Tibial nerve (tissue), 4 donors: ENCODE results near the gene COX17. TPM values are rescaled to one million over a fixed set of nuclear protein-coding genes. Genes with fewer than 3 reads are reported as not detected.

ENCODE experiments used
- DNase-seq, 2 donors: peaks; one replicate each; pipeline ENCODE4 v3.0.0-alpha.2; 2019; ENCODE audit warnings: low spot score in 2 of 2
- H3K27ac ChIP-seq, 4 donors: fragments of 200-600 bp; sonication (generic) in 3 of 4; one replicate each; pipeline ENCODE4 v1.5.1; 2017 to 2019; ENCODE audit warnings: mild to moderate bottlenecking in 1 of 4
- H3K27me3 ChIP-seq, 2 donors: fragments of 200-600 bp; sonication (generic) in 1 of 2; one replicate each; pipeline versions ENCODE4 v1.5.1 to v1.6.0; 2017 to 2019
- H3K36me3 ChIP-seq, 3 donors: fragments of 200-600 bp; sonication (generic); one replicate each; pipeline ENCODE4 v1.5.1; 2018 to 2019
- H3K4me1 ChIP-seq, 4 donors: fragments of 200-600 bp; sonication (generic) in 3 of 4; one replicate each; pipeline ENCODE4 v1.5.1; 2017 to 2019
- H3K4me3 ChIP-seq, 4 donors: fragments of 200-600 bp; sonication (generic) in 3 of 4; one replicate each; pipeline ENCODE4 v1.5.1; 2017 to 2019; ENCODE audit warnings: mild to moderate bottlenecking in 1 of 4, moderate library complexity in 1 of 4
- H3K9me3 ChIP-seq, 4 donors: fragments of 200-600 bp; sonication (generic) in 3 of 4; one replicate each; pipeline ENCODE4 v1.5.1; 2017 to 2019
- EP300 ChIP-seq, 2 donors: sonication (generic); formaldehyde crosslinking; IDR thresholded peaks; one replicate each; pipeline ENCODE4 v1.6.1; 2017; ENCODE audit warnings: antibody characterized with exemption in 2 of 2, mild to moderate bottlenecking in 1 of 2
- POLR2A ChIP-seq, 2 donors: fragments of 450-650 bp; IDR thresholded peaks; one replicate each; pipeline ENCODE4 v1.6.1; 2017; ENCODE audit warnings: antibody characterized with exemption in 2 of 2, mild to moderate bottlenecking in 2 of 2, moderate library complexity in 2 of 2
- WGBS, 2 donors: methylation state at CpG; one replicate each; pipeline ENCODE4 v1.1.5; 2018; 5-methylcytosine and 5-hydroxymethylcytosine counted together
- total RNA-seq, 4 donors: library from RNA; depleted of rRNA; stranded (reverse); fragments of >200 nt; gene quantifications; one replicate each; pipeline ENCODE4 v1.1.0, GENCODE V29; 2016
- TF ChIP-seq, protein P1 (sequence below), 5 experiments: fragments of 200-600 bp in 3 of 5; fragments of 450-650 bp in 2 of 5; sonication (generic) in 3 of 5; IDR thresholded peaks; one replicate each; pipeline ENCODE4 v1.5.1; 2016 to 2019; ENCODE audit warnings: antibody characterized with exemption in 5 of 5, mild to moderate bottlenecking in 3 of 5, moderate library complexity in 2 of 5

COX17 gene
- total RNA-seq, 4 donors from 2014 or later: 17.8 to 40.8 (median 35.1) TPM

GRCh38 chr3:119700269-119700919 is 23.2 kb upstream of the COX17 start:
- WGBS, 2 donors: 84 to 95% methylated on average over 4 of the region's 4 CpGs
- no peak for DNase-seq
- Histone ChIP-seq H3K4me1 (peaks cover 0 to 23% (median 0%) of the 10 kb centered on the region in 4 donors), H3K36me3 (no peaks in the 10 kb centered on the region), H3K27ac (no peak overlapping the region), H3K27me3 (no peaks in the 10 kb centered on the region), H3K4me3 (no peak overlapping the region), H3K9me3 (no peaks in the 10 kb centered on the region)
- TF ChIP-seq, protein P1, sequence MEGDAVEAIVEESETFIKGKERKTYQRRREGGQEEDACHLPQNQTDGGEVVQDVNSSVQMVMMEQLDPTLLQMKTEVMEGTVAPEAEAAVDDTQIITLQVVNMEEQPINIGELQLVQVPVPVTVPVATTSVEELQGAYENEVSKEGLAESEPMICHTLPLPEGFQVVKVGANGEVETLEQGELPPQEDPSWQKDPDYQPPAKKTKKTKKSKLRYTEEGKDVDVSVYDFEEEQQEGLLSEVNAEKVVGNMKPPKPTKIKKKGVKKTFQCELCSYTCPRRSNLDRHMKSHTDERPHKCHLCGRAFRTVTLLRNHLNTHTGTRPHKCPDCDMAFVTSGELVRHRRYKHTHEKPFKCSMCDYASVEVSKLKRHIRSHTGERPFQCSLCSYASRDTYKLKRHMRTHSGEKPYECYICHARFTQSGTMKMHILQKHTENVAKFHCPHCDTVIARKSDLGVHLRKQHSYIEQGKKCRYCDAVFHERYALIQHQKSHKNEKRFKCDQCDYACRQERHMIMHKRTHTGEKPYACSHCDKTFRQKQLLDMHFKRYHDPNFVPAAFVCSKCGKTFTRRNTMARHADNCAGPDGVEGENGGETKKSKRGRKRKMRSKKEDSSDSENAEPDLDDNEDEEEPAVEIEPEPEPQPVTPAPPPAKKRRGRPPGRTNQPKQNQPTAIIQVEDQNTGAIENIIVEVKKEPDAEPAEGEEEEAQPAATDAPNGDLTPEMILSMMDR (IDR thresholded peaks at IDR 0.05): no peak
- TF ChIP-seq EP300 (IDR thresholded peaks at IDR 0.05) (no peak), POLR2A (IDR thresholded peaks at IDR 0.05) (no peak)

- no peaks in the 10 kb centered on the region for H3K36me3 ChIP-seq
- TF ChIP-seq, protein P1 (IDR thresholded peaks at IDR 0.05): no peak
- TF ChIP-seq EP300 (IDR thresholded peaks at IDR 0.05) (no peak), POLR2A (IDR thresholded peaks at IDR 0.05) (no peak)
- no peak for DNase-seq
- no peak overlapping the region for H3K27ac ChIP-seq
- 85 to 87% methylated on average over 5 of the region's 5 CpGs for WGBS, 2 donors
- H3K4me1 ChIP-seq: peaks cover 0 to 8% (median 0%) of the 10 kb centered on the region in 4 donors
- no peaks in the 10 kb centered on the region for H3K9me3 ChIP-seq
- no peaks in the 10 kb centered on the region for H3K27me3 ChIP-seq
- no peak overlapping the region for H3K4me3 ChIP-seq
Observed at GRCh38 chr3:119697394-119697793, 20.2 kb upstream of the COX17 start.

DNA sequence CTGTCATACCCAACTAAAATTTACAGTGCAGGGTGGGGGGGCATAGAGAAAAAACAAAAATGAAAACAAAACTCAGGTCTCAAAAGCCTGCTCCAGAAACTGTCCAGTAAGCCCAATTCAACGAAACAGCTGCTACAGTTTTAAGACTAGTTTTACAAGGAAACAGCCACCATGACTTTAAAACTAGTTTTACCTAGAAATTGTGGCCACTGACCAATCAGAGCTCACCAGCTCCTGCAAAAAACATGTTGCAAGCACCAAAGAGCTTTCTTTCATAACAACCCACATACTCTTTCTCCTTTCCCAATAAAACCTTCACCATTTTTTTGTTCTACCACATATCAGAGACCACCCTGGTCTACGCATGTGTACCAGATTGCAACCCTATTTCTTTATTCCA is 18.3 kb upstream of the COX17 start:
- Histone ChIP-seq H3K27ac (no peak overlapping the region), H3K4me3 (no peak overlapping the region), H3K36me3 (no peaks in the 10 kb centered on the region), H3K9me3 (no peaks in the 10 kb centered on the region), H3K27me3 (no peaks in the 10 kb centered on the region), H3K4me1 (no peaks in the 10 kb centered on the region)
- TF ChIP-seq, protein P1 (IDR thresholded peaks at IDR 0.05): no peak
- TF ChIP-seq EP300 (IDR thresholded peaks at IDR 0.05): no peak
- no peak for TF ChIP-seq POLR2A (IDR thresholded peaks at IDR 0.05)
- DNase-seq: no peak
- WGBS, 2 donors: 92 to 93% methylated on average over 2 of the region's 2 CpGs

DNA sequence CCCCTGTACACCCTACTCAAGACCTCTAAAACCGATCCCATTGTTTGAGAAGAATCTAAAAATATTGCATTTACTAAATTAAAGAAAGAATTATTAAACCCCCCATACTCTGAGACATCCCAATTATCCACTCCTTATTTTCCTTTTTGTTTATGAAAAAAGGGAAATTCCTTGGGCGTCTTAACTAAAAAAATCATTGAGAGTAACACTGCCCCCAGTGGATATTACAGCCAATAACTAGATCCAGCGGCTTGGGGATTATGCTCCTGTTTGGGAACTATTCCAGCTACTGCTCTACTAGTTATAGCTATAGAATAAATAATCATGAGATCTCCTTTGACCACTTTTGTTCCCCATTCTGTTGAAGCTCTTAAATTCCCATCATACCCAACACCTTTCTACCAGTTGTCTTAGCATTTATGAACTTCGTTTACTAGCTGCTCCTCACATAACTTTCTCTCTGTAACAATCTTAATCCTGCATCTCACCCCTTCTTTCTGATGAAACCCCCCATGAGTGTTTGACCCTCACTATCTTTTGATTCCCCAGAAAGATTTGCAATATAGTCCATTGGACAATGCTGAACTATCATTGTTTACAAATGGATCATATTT is 12.9 kb upstream of the COX17 start:
- TF ChIP-seq EP300 (IDR thresholded peaks at IDR 0.05) (no peak), POLR2A (IDR thresholded peaks at IDR 0.05) (no peak)
- TF ChIP-seq, protein P1 (IDR thresholded peaks at IDR 0.05): peak in 4 of 5 experiments; percentile 12 to 37 (median 36)
- H3K27me3 ChIP-seq: no peaks in the 10 kb centered on the region
- no peaks in the 10 kb centered on the region for H3K9me3 ChIP-seq
- H3K27ac ChIP-seq: no peak overlapping the region
- no peak overlapping the region for H3K4me3 ChIP-seq
- DNase-seq: no peak
- H3K4me1 ChIP-seq: no peaks in the 10 kb centered on the region
- WGBS, 2 donors: 43 to 46% methylated on average over 4 of the region's 4 CpGs
- H3K36me3 ChIP-seq: no peaks in the 10 kb centered on the region

DNA sequence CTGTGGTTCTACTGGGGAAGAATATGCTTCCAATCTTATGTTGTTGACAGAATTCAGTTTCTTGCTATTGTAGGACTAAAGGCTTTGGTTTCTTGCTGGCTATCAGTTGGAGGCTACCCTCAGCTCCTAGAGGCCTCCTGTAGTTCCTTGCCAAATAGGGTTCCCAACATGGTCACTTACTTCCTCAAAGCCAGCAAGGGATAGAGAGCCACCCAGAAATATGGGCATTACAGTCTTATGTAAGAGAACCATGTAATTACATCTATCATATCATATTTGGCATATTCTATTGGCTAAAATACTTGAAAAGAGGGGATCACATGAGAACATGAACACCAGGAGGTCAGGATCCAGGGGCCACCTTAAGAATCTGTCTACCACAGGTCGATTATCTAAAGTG is 6.2 kb upstream of the COX17 start:
- TF ChIP-seq, protein P1 (IDR thresholded peaks at IDR 0.05): no peak
- TF ChIP-seq POLR2A (IDR thresholded peaks at IDR 0.05) (no peak), EP300 (IDR thresholded peaks at IDR 0.05) (no peak)
- Histone ChIP-seq H3K27ac (no peak overlapping the region), H3K9me3 (no peaks in the 10 kb centered on the region), H3K36me3 (no peaks in the 10 kb centered on the region), H3K27me3 (no peaks in the 10 kb centered on the region), H3K4me1 (no peaks in the 10 kb centered on the region), H3K4me3 (no peak overlapping the region)
- no peak for DNase-seq
- 28 to 50% methylated on average over 1 of the region's 1 CpG for WGBS, 2 donors
